Inflammatory macrophage treated with lipopolysaccharide for 1 hour (primary cell): ENCODE data around the gene RALGAPA2.

Source experiments
- DNase-seq, 2 donors: peaks; one replicate each; pipeline ENCODE4 v3.0.0-alpha.2; 2020 to 2022

Gene RALGAPA2

GRCh38 chr20:20529597-20529996 is 182.8 kb downstream of the RALGAPA2 start:
- DNase-seq: no peak

- no peak for DNase-seq
Observed at GRCh38 chr20:20528861-20529260, 183.6 kb downstream of the RALGAPA2 start.

DNA sequence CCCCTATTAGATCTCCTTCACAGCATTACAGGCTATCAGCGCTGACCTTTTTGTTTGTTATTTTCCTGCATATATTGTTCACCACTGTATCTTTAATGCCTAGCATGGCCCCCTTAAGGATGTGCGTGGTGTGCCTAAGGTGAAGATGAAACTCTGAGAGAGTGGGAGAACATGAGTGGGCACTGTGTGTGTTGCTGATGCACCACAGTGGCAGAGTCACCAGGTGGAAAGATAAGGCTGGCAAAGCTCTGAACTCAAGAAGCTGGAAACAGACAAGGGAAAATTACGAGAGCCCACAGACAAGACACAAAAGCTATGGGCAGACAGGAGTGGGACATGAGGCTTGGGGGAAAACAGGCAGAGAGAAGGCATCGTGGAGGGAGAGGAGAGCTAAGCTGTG is 184.8 kb downstream of the RALGAPA2 start:
- no peak for DNase-seq

DNA sequence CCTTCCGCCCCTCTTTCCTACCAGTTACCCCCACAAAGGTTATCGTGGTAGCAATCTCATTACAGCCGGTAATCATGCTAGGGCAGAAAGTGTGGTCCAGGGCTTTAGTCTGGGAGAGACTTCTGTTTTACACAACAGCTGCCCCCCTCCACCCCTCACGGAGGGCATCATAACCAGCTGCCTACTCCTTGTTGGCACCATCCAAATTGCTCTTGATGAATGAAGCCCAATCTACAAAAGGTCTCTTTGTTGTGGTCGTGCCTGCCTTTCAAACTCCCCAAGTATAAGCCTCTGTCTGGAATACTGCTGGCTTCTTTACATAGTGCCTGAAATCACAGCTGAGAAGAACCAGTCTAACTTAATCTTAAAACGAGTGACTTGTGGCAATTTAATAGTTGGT is 186.7 kb downstream of the RALGAPA2 start:
- no peak for DNase-seq

GRCh38 chr20:20525214-20525613 is 187.2 kb downstream of the RALGAPA2 start:
- DNase-seq: no peak

GRCh38 chr20:20524756-20525155 is 187.7 kb downstream of the RALGAPA2 start:
- DNase-seq: no peak

GRCh38 chr20:20521736-20522135 is 190.7 kb downstream of the RALGAPA2 start:
- DNase-seq: no peak

DNA sequence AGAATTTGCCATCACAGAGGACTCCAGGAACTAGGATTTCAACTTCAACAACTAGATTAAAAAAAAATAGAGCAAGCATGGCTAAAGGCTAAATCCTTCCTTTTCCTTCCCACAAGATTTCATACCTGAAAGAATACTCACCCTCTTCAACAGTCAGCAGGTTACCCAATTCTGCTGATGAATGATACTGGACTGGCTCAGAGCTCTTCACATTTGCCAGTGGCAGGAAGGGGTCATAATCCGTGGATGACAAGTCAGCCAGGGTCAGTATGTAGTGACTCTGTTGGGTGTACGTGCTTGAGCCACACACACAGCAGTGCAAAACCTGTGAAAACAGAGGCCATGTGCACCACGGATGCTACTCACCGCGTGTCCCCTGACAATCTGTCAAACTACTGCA is 191.7 kb downstream of the RALGAPA2 start:
- DNase-seq: no peak

DNA sequence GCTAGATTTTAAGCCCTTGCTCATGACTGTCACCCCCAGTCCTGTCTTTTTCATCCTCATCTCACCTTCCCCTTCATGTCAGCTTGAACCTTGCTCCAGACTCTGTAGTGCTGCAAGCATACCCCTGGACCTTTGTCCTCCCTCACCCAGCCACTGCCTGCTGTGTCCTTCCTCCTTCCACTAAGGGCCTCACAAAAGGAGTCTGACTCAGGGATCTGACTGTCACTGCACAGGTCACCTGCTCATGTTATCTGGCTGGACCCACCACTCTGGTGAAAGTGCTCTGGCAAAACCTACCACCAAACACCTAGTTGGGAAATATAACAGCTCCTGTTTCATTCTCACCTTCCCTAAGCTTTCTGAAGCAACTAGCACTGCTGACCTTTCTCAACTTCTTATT is 193.2 kb downstream of the RALGAPA2 start:
- no peak for DNase-seq

- no peak for DNase-seq
Observed at GRCh38 chr20:20518263-20518662, 194.2 kb downstream of the RALGAPA2 start.

- DNase-seq: no peak
Observed at GRCh38 chr20:20517296-20517695, 195.1 kb downstream of the RALGAPA2 start.

GRCh38 chr20:20513720-20514119 is 198.7 kb downstream of the RALGAPA2 start:
- DNase-seq: no peak

DNA sequence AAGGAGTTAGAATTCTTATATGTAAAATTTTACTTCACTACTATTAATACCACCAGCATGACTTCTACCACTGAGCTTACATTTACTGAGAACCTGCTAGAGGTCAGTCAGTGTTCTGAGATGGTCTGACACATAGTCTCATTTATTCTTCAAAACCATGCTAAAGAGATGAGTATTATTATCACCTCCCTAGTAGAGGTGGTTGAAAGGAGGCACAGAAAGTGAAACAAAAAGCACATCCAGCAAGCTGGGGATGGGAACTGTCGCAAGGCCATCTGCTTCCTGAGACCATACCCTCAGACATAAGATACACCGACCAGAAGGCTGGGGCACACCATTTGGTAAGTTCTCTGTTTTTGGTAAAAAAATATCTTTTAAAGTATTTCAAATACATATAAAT is 206.9 kb downstream of the RALGAPA2 start:
- DNase-seq: no peak

- DNase-seq: no peak
Observed at GRCh38 chr20:20503777-20504530, 208.5 kb downstream of the RALGAPA2 start.

- no peak for DNase-seq
Observed at GRCh38 chr20:20501128-20501527, 211.3 kb downstream of the RALGAPA2 start.

DNA sequence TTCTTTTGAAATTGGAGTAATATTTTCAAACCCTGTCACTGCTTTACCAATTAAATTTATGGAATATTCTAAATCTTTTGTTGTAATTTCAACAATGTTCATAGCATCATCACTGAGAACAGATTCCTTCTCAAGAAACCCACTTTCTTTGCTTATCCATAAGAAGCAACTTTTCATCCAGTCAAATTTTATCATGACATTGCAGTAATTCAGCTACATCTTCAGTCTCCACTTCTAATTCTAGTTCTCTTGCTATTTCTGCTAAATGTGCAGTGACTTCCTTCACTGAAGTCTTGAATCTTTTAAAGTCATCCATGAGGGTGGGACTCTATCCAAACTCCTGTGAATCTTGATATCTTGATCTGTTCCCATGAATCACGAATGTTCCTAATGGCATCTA is 212.1 kb downstream of the RALGAPA2 start:
- no peak for DNase-seq

GRCh38 chr20:20499439-20499838 is 213.0 kb downstream of the RALGAPA2 start:
- no peak for DNase-seq

DNA sequence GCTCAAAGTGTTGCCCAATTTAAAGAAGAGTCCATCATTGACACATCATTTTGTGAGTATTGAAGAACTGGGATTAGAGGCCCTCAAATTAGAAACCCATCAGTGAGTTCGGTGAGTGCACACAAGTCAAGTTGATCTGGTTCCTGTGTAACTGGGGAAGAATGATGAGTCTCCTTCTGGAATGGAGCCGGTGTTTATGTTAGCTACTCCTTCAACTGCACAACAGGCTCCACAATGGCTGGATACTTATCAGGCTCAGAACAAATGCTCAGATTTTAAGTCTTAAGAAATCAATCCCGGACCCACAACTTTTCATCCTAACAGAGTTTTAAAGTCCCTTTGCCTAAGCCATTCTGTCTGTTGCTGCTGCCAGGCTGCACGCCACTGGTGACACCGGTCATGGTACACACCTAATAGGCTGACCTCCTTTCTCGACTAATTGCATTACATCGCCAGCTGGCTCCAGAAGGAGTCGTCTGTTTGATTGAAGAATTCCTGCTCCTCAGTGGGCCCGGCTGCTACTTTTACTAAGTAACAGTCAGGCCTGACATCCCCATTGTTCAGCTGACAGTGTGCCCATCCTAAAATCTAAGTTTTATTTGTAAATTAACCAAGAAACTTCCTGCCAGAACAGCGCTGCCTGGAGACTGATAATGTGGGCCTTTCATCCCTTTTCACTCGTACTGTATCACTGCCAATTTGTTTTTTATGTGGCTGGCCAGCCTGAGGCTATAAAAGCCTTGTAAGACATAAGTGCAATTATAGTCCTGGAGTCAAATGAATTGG is 214.2 kb downstream of the RALGAPA2 start:
- DNase-seq: no peak

DNA sequence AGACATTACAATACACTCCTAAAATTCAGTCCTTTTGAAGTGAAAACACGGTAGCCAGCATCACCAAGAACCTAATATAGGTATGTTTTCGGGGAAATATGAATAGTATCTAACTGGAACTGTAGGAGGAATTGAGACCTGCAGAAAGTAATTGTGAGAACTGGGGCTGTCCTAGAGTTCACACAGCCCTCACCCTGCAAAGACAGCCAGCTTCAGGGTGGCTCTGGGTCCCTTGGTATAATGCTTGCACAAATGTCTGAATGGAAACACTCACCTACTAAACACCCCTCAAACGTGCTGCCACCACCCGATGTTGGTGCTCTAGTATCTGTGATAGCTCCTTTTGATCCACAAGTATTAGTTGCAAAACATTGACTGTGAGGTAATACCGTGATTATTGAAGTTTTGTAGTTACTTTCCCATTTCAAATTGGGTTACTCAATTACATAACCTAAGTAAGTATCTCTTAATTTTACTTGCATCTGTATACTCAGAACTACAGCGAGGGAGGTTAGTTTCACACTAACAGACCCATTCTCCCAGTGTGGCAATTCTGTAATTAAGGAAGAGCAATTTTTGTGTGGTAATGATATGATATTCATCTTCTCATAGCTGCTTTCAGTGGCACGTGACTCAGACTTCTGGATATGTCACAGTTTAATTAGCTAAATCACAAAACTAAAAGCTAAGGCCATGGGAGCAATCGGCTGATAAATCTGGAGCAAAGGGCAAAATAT is 215.0 kb downstream of the RALGAPA2 start:
- no peak for DNase-seq

DNA sequence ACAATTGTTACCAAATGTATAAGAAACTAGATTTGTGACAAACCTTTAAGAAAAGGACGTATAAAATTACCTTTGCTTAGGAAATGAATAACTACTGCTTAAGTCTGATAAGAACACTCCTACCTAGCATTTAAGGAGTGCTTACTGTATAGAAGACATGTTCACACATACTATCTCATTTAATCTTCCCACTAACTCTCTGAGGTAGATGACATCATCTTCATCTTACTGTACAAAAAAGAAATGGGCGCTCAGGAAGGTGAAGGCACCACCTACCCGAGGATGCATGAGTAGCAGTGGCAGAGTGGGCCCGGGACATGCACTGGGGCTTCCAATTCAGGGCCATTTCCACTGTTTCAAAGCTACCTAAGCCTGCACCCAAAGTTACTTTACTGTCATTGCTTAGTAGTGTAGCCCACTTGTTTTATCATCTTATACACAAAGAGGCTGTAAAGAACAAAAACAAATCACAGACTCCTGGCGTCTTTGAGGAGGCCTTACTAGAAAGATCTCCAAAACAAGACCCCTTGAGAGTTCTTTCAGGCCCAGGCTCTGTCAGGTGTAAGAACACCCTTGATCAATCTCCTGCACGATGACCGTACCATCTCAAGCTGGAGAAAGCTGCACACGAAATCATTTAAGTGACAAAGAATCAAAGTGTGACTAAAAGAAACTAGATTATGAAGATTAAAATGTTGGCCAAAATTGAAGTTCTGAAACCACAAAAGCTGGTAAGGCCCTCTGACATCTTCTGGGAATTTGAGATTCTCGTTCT is 216.5 kb downstream of the RALGAPA2 start:
- no peak for DNase-seq

DNA sequence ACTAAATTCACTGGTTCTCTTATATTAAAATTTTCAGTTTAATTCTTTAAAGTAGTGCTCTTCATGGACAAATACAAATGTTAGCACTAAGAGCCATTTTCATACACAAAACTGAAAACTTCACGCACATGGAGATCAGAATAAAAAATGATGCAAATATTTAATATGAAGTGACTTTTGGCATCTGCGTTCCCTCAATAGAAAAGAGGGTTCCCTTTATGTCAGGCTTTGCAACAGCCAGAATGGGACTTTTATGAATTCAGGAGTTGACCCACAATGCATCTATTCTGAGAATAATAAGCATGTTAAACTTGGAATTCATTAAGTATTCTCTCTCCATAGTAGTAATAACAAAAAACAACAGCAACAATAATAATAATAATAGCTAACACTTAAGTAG is 218.7 kb downstream of the RALGAPA2 start:
- no peak for DNase-seq

DNA sequence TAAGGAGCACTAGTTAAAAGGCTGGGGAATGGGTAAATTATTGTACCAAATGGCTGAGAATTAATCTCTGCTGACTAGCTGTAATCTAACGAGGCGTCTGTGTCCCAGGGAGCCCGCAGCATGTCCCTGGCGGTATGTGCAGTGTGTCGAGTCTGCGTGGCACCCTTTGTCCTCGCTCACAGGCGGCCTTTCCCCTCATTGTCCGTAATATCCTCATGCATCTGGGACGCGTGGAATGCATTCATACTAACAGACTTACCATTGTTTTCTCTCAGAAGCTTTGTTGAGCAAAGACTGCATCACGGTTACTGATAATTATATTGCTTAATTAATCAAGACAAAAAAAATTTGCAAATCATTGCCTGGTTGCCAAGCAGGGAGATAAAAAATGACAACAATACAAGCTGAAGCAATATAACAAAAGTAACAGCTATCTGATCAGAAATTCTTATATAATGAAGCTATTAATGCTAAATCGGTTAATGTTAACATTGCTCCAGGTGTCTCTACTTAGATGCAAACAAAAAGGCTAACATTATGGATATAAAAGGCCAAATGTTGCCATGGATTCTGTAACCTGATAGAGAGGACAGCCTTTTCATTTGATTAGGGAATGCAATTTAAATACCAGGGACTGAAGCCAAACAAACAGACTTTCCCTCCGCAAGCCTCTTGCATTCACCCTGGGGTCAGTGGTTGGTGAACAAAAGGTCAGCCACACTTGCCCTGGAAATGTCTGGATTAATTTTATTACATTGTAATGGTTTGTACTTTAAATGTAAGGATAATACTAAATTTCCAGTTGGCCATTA is 219.7 kb downstream of the RALGAPA2 start:
- DNase-seq: no peak
